Thyroid gland (tissue), 4 donors: ENCODE measurements around the gene COL26A1.

Experiments
- CTCF ChIP-seq, 6 experiments: fragments of 200-600 bp in 3 of 6; fragments of 450-650 bp in 3 of 6; sonication (generic) in 3 of 6; IDR thresholded peaks; one replicate each; pipeline ENCODE4 v1.5.1; 2016 to 2019; ENCODE audit warnings: antibody characterized with exemption in 6 of 6, mild to moderate bottlenecking in 2 of 6, inconsistent platforms in 1 of 6, moderate library complexity in 1 of 6
- POLR2A ChIP-seq, 2 donors: fragments of 450-650 bp; IDR thresholded peaks; one replicate each; pipeline ENCODE4 v1.6.1; 2017; ENCODE audit warnings: antibody characterized with exemption in 2 of 2, mild to moderate bottlenecking in 2 of 2, moderate library complexity in 1 of 2

- TF ChIP-seq CTCF (IDR thresholded peaks at IDR 0.05) (no peak), POLR2A (IDR thresholded peaks at IDR 0.05) (no peak)
Measured at GRCh38 chr7:101370836-101371235, 8.2 kb downstream of the COL26A1 start.
